HepG2 (cell line): Measurements from ENCODE around the gene DQX1. TPM values are rescaled to one million over a fixed set of nuclear protein-coding genes. Genes with fewer than 3 reads are reported as not detected.

Source experiments
- CEBPG ChIP-seq: IDR thresholded peaks from 2 replicates; pipeline ENCODE4 v1.6.1; 2016
- CREB1 ChIP-seq, 2 experiments: fragments of 450-650 bp in 1 of 2; IDR thresholded peaks; 2 replicates each; pipeline ENCODE4 v1.6.1; 2016 to 2017; ENCODE audit warnings: control low read depth in 1 of 2, mild to moderate bottlenecking in 1 of 2, missing compliant biosample characterization in 1 of 2, missing genetic modification characterization in 1 of 2
- DNMT1 ChIP-seq: sonication (generic); formaldehyde crosslinking; IDR thresholded peaks from 2 replicates; pipeline ENCODE4 v1.5.1; 2020; ENCODE audit warnings: mild to moderate bottlenecking, missing genetic modification reagents
- FOXP1 ChIP-seq, 2 experiments: fragments of 450-650 bp in 1 of 2; IDR thresholded peaks; 2 replicates each; pipeline ENCODE4 v1.6.1; 2017 to 2018; ENCODE audit warnings: antibody characterized with exemption in 1 of 2
- GMEB2 ChIP-seq: IDR thresholded peaks from 2 replicates; pipeline ENCODE4 v1.6.1; 2016; ENCODE audit warnings: missing biosample characterization, missing genetic modification reagents, low read depth
- NFRKB ChIP-seq: fragments of 450-650 bp; IDR thresholded peaks from 2 replicates; pipeline ENCODE4 v1.6.1; 2017
- RBAK ChIP-seq: sonication (generic); formaldehyde crosslinking; IDR thresholded peaks from 2 replicates; pipeline ENCODE4 v1.5.1; 2020; ENCODE audit warnings: mild to moderate bottlenecking, missing genetic modification reagents
- ZNF20 ChIP-seq: sonication (generic); formaldehyde crosslinking; IDR thresholded peaks from 2 replicates; pipeline ENCODE4 v1.4.0; 2020; ENCODE audit warnings: mild to moderate bottlenecking, moderate library complexity, missing genetic modification reagents
- ZNF337 ChIP-seq: sonication (generic); formaldehyde crosslinking; IDR thresholded peaks from 2 replicates; pipeline ENCODE4 v1.5.1; 2020; ENCODE audit warnings: missing genetic modification reagents, low read depth, mild to moderate bottlenecking, borderline replicate concordance
- ZNF503 ChIP-seq: sonication (generic); formaldehyde crosslinking; IDR thresholded peaks from 2 replicates; pipeline ENCODE4 v1.4.0; 2020; ENCODE audit warnings: missing genetic modification reagents
- ZNF510 ChIP-seq: sonication (generic); formaldehyde crosslinking; IDR thresholded peaks from 2 replicates; pipeline ENCODE4 v1.4.0; 2020; ENCODE audit warnings: low read depth, mild to moderate bottlenecking, missing genetic modification reagents
- ZNF782 ChIP-seq: sonication (generic); formaldehyde crosslinking; IDR thresholded peaks from 2 replicates; pipeline ENCODE4 v1.4.0; 2020; ENCODE audit warnings: missing genetic modification reagents, mild to moderate bottlenecking, borderline replicate concordance
- ZZZ3 ChIP-seq: sonication (generic); formaldehyde crosslinking; IDR thresholded peaks from 2 replicates; pipeline ENCODE4 v1.4.0; 2020; ENCODE audit warnings: missing genetic modification reagents, mild to moderate bottlenecking, borderline replicate concordance
- polyA plus RNA-seq, 8 experiments: library from polyadenylated mRNA; depleted of rRNA in 3 of 8; stranded (reverse) in 7 of 8; unstranded in 1 of 8; fragments of >200 nt; fragmentation: Illumina TruSeq in 4 of 8; extraction: Trizol in 4 of 8; gene quantifications; 2 replicates each; pipeline versions ENCODE4 v1.2.1 to v1.2.3, GENCODE V29; 2011 to 2016; ENCODE audit warnings: low read depth in 4 of 8, missing spikeins in 1 of 8, mixed read lengths in 1 of 8; ENCODE audit not compliant: insufficient read depth in 1 of 8
- total RNA-seq, 5 experiments: library from RNA; depleted of rRNA; stranded (reverse); fragments of >200 nt; fragmentation: Illumina TruSeq; extraction: Trizol; gene quantifications; 2 replicates each; pipeline ENCODE4 v1.2.3, GENCODE V29; 2016; ENCODE audit warnings: low read depth in 1 of 5
- TF ChIP-seq, protein P1 (sequence below): sonication (generic); formaldehyde crosslinking; IDR thresholded peaks from 2 replicates; pipeline ENCODE4 v1.8.1; 2023; ENCODE audit warnings: mild to moderate bottlenecking, missing genetic modification reagents
- TF ChIP-seq, protein P2 (sequence below): sonication (generic); formaldehyde crosslinking; IDR thresholded peaks from 2 replicates; pipeline ENCODE4 v1.8.1; 2023; ENCODE audit warnings: mild to moderate bottlenecking, inconsistent platforms, moderate library complexity, missing genetic modification reagents, borderline replicate concordance
- TF ChIP-seq, protein P3 (sequence below): sonication (generic); formaldehyde crosslinking; IDR thresholded peaks from 2 replicates; pipeline ENCODE4 v1.5.0; 2020; ENCODE audit warnings: mild to moderate bottlenecking, missing genetic modification reagents, borderline replicate concordance
- TF ChIP-seq, protein P4 (sequence below): sonication (generic); formaldehyde crosslinking; IDR thresholded peaks from 2 replicates; pipeline ENCODE4 v1.4.0; 2020; ENCODE audit warnings: mild to moderate bottlenecking, missing genetic modification reagents

Gene DQX1
- total and polyA plus RNA-seq, 2 of the 13 experiments (the other 11 are each of a cell fraction or from before 2014, with no cell fraction given): 27.6 to 89.8 TPM

GRCh38 chr2:74482801-74483674 lies 43.0 kb downstream of the DQX1 start, which contains the start of the genes CCDC142 and TTC31 (continued):
- TF ChIP-seq CEBPG: peak; percentile 17; the same call in 1 of the 2 replicates
- no peak for TF ChIP-seq CREB1 (IDR thresholded peaks at IDR 0.05)
- peak; percentile 91 for TF ChIP-seq CREB1 (CRISPR knock-in tag; IDR thresholded peaks at IDR 0.05)
- peak; percentile 59; the same call in 1 of the 2 replicates for TF ChIP-seq NFRKB
- TF ChIP-seq, protein P1, sequence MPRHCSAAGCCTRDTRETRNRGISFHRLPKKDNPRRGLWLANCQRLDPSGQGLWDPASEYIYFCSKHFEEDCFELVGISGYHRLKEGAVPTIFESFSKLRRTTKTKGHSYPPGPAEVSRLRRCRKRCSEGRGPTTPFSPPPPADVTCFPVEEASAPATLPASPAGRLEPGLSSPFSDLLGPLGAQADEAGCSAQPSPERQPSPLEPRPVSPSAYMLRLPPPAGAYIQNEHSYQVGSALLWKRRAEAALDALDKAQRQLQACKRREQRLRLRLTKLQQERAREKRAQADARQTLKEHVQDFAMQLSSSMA (CRISPR knock-in tag): peak; percentile 79; the same call in 1 of the 2 replicates
- TF ChIP-seq, protein P2, sequence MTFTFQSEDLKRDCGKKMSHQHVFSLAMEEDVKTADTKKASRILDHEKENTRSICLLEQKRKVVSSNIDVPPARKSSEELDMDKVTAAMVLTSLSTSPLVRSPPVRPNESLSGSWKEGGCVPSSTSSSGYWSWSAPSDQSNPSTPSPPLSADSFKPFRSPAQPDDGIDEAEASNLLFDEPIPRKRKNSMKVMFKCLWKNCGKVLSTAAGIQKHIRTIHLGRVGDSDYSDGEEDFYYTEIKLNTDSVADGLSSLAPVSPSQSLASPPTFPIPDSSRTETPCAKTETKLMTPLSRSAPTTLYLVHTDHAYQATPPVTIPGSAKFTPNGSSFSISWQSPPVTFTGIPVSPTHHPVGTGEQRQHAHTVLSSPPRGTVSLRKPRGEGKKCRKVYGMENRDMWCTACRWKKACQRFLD: no peak
- peak; percentile 82; the same call in 1 of the 2 replicates for TF ChIP-seq ZNF503 (CRISPR knock-in tag)
- TF ChIP-seq ZZZ3 (CRISPR knock-in tag): no peak
- peak; percentile 49; the same call in 1 of the 2 replicates for TF ChIP-seq GMEB2 (CRISPR knock-in tag)
- peak; percentile 56; the same call in 1 of the 2 replicates for TF ChIP-seq DNMT1 (CRISPR knock-in tag)
- TF ChIP-seq ZNF510 (CRISPR knock-in tag): peak; percentile 64; the same call in 1 of the 2 replicates
- TF ChIP-seq RBAK (CRISPR knock-in tag): no peak
- no peak for TF ChIP-seq FOXP1 (IDR thresholded peaks at IDR 0.05)
- 0 out of 2 replicates have a peak, but pooled peaks have one; percentile 4 for TF ChIP-seq FOXP1 (CRISPR knock-in tag; IDR thresholded peaks at IDR 0.05)
- TF ChIP-seq ZNF20: 0 out of 2 replicates have a peak, but pooled peaks have one; percentile 14
- TF ChIP-seq, protein P3, sequence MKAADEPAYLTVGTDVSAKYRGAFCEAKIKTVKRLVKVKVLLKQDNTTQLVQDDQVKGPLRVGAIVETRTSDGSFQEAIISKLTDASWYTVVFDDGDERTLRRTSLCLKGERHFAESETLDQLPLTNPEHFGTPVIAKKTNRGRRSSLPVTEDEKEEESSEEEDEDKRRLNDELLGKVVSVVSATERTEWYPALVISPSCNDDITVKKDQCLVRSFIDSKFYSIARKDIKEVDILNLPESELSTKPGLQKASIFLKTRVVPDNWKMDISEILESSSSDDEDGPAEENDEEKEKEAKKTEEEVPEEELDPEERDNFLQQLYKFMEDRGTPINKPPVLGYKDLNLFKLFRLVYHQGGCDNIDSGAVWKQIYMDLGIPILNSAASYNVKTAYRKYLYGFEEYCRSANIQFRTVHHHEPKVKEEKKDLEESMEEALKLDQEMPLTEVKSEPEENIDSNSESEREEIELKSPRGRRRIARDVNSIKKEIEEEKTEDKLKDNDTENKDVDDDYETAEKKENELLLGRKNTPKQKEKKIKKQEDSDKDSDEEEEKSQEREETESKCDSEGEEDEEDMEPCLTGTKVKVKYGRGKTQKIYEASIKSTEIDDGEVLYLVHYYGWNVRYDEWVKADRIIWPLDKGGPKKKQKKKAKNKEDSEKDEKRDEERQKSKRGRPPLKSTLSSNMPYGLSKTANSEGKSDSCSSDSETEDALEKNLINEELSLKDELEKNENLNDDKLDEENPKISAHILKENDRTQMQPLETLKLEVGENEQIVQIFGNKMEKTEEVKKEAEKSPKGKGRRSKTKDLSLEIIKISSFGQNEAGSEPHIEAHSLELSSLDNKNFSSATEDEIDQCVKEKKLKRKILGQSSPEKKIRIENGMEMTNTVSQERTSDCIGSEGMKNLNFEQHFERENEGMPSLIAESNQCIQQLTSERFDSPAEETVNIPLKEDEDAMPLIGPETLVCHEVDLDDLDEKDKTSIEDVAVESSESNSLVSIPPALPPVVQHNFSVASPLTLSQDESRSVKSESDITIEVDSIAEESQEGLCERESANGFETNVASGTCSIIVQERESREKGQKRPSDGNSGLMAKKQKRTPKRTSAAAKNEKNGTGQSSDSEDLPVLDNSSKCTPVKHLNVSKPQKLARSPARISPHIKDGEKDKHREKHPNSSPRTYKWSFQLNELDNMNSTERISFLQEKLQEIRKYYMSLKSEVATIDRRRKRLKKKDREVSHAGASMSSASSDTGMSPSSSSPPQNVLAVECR (CRISPR knock-in tag): peak; percentile 95
- peak; percentile 92; the same call in 1 of the 2 replicates for TF ChIP-seq ZNF337 (CRISPR knock-in tag)
- TF ChIP-seq, protein P4, sequence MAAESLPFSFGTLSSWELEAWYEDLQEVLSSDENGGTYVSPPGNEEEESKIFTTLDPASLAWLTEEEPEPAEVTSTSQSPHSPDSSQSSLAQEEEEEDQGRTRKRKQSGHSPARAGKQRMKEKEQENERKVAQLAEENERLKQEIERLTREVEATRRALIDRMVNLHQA (CRISPR knock-in tag): no peak
- TF ChIP-seq ZNF782 (CRISPR knock-in tag): no peak
